Measurements from ENCODE around the gene OAF.

The OAF gene

DNA sequence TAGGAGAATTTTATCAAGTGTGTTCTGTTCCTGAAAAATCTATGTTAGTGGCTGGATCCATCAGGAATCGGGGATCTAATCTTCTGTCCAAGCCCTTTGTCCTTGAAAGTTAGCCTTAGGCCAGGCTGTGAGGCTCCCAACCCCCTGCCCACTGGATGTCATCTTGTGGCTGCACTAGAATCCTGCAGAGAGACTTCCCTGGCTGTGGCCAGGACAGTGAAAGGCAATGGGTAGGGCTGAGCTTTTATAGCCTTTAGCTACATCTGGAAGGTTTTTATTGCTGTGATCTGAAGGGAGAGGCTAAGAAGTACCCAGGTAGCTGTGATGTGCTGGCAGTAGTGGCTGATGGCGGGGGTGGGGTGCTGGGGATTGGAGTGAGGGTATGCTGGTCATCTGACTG, 2.1 kb downstream of the OAF start:
- Histone ChIP-seq H3K9me3 (ENCODE audit: insufficient read depth, low read length) (no peaks in the 10 kb centered on the region), H3K27me3 (ENCODE audit: insufficient read depth, insufficient read length) (peaks cover 57% of the 10 kb centered on the region), H3K4me1 (ENCODE audit: insufficient read depth, insufficient read length) (peaks cover 21% of the 10 kb centered on the region), H3K4me3 (ENCODE audit: insufficient read length, low read depth) (peak overlapping the region; percentile 15), H3K36me3 (ENCODE audit: insufficient read depth, insufficient read length, low read length) (peaks cover 13% of the 10 kb centered on the region), H3K9ac (ENCODE audit: insufficient read length, low read depth) (no peak overlapping the region)
- no peak for DNase-seq (ENCODE audit: low read depth, low spot score)
- TF ChIP-seq YY1 (IDR thresholded peaks at IDR 0.05; ENCODE audit: insufficient read depth, insufficient read length) (no peak), SUZ12 (IDR thresholded peaks at IDR 0.05; ENCODE audit: extremely low read depth, insufficient read depth, insufficient read length) (no peak), ZNF274 (IDR thresholded peaks at IDR 0.05; ENCODE audit: low read depth, low read length) (no peak)

DNA sequence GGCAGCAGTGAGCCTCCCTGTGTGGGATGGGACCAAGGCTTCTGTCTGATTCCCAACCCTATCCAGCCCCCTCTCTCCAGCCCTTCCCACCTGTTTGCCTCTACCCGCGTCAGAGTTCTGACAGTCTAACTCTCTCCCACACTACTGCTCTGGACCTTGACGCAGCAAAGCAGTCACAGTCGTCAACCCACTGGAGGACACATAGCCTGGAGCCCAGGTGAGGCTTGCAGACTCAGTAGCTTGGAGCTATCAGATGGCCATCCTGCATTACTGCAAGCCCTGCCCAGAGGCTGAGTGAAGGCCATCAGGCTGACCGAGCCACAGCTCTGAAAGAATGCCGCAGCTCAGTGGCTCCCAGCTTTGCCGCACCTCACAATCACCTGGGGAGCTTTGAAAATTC, 3.7 kb downstream of the OAF start:
- peaks cover 13% of the 10 kb centered on the region for H3K36me3 ChIP-seq (ENCODE audit: insufficient read depth, insufficient read length, low read length)
- TF ChIP-seq SUZ12 (IDR thresholded peaks at IDR 0.05; ENCODE audit: extremely low read depth, insufficient read depth, insufficient read length) (no peak), ZNF274 (IDR thresholded peaks at IDR 0.05; ENCODE audit: low read depth, low read length) (no peak), YY1 (IDR thresholded peaks at IDR 0.05; ENCODE audit: insufficient read depth, insufficient read length) (no peak)
- H3K9ac ChIP-seq (ENCODE audit: insufficient read length, low read depth) = no peak overlapping the region
- no peak for DNase-seq (ENCODE audit: low read depth, low spot score)
- no peak overlapping the region for H3K4me3 ChIP-seq (ENCODE audit: insufficient read length, low read depth)
- H3K9me3 ChIP-seq (ENCODE audit: insufficient read depth, low read length) = no peaks in the 10 kb centered on the region
- H3K27me3 ChIP-seq (ENCODE audit: insufficient read depth, insufficient read length) = peaks cover 42% of the 10 kb centered on the region
- H3K4me1 ChIP-seq (ENCODE audit: insufficient read depth, insufficient read length) = peaks cover 28% of the 10 kb centered on the region

DNA sequence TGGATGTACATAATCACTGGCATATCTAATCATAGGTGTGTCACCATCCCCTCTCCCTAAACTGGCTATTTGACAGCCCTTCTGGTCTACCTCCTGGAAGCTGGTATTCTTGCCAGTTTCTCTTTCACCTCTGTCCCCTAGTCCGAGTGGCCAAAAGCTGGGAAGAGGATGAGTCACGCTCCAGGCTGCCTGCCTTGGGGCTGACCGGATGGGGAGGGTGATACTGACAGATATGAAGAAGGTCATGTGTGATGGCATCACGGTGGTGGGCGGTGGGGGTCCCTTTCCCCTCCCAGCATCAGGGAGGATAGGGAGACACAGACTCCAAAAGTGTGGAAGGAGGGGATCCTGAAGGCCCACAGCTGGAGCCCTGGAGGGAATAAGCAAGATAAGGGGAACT, 4.8 kb downstream of the OAF start:
- H3K4me3 ChIP-seq (ENCODE audit: insufficient read length, low read depth) = no peak overlapping the region
- no peak for TF ChIP-seq ZNF274 (IDR thresholded peaks at IDR 0.05; ENCODE audit: low read depth, low read length)
- peaks cover 34% of the 10 kb centered on the region for H3K27me3 ChIP-seq (ENCODE audit: insufficient read depth, insufficient read length)
- no peak for DNase-seq (ENCODE audit: low read depth, low spot score)
- H3K9me3 ChIP-seq (ENCODE audit: insufficient read depth, low read length) = no peaks in the 10 kb centered on the region
- H3K9ac ChIP-seq (ENCODE audit: insufficient read length, low read depth) = no peak overlapping the region
- H3K4me1 ChIP-seq (ENCODE audit: insufficient read depth, insufficient read length) = peaks cover 26% of the 10 kb centered on the region
- H3K36me3 ChIP-seq (ENCODE audit: insufficient read depth, insufficient read length, low read length) = peaks cover 13% of the 10 kb centered on the region

DNA sequence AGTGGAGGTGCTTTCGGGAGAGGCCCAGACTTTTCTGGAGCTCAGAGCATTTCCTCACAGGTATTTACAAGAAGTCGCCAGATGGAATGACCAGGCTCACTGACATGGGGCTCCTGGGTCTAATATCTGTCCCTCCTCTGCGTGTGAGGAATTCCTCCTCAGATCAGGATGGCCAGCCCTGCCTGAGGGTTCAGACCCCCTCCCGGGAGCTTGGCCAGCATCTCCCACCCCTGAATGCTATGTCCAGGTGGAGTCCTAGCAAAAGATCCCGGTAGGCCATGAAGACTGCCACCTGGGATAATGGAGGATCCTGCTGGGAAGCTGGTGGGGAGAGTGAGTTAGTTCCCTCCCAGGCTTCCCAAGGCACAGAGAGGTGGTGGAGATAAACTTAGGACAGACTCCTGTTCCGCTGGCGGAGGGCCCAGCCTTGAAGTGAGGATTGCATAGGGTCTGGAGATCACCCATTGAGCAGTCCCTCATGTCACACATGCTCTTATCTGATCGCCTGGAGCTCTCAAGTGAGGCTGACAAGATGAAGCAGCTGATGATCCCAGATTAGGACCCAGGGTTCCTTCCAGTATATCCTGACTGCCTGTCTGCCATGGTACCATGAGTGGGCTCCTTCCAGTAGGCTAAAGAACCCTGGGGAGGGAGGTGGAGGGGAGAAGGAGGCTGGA, 5.7 kb downstream of the OAF start:
- peaks cover 26% of the 10 kb centered on the region for H3K4me1 ChIP-seq (ENCODE audit: insufficient read depth, insufficient read length)
- DNase-seq (ENCODE audit: low read depth, low spot score) = no peak
- H3K27me3 ChIP-seq (ENCODE audit: insufficient read depth, insufficient read length) = peaks cover 30% of the 10 kb centered on the region
- no peak overlapping the region for H3K9ac ChIP-seq (ENCODE audit: insufficient read length, low read depth)
- H3K36me3 ChIP-seq (ENCODE audit: insufficient read depth, insufficient read length, low read length) = peaks cover 13% of the 10 kb centered on the region
- H3K4me3 ChIP-seq (ENCODE audit: insufficient read length, low read depth) = no peak overlapping the region
- TF ChIP-seq YY1 (IDR thresholded peaks at IDR 0.05; ENCODE audit: insufficient read depth, insufficient read length) (no peak), ZNF274 (IDR thresholded peaks at IDR 0.05; ENCODE audit: low read depth, low read length) (no peak), SUZ12 (IDR thresholded peaks at IDR 0.05; ENCODE audit: extremely low read depth, insufficient read depth, insufficient read length) (no peak)
- H3K9me3 ChIP-seq (ENCODE audit: insufficient read depth, low read length) = no peaks in the 10 kb centered on the region

DNA sequence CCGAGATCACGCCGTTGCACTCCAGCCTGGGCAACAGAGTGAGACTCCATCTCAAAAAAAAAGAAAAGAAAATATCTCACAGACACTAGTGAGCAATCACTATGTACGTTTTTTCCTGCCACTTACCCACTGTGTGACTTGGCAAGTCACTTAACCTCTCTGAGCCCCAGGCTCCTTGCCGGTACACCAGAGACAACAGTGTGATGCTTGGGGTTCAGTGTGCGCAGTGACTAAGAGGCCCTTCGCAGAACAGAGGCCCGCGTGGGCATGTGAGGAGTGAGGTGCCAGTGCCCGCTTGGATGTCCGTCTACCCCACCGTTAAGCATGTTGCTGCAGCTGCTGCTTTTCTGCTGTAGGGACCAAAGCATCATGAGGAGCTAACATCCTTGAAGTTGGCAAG, 6.7 kb downstream of the OAF start:
- Histone ChIP-seq H3K9ac (ENCODE audit: insufficient read length, low read depth) (no peak overlapping the region), H3K9me3 (ENCODE audit: insufficient read depth, low read length) (no peaks in the 10 kb centered on the region), H3K27me3 (ENCODE audit: insufficient read depth, insufficient read length) (peaks cover 26% of the 10 kb centered on the region), H3K4me3 (ENCODE audit: insufficient read length, low read depth) (no peak overlapping the region), H3K4me1 (ENCODE audit: insufficient read depth, insufficient read length) (peaks cover 25% of the 10 kb centered on the region), H3K36me3 (ENCODE audit: insufficient read depth, insufficient read length, low read length) (peaks cover 13% of the 10 kb centered on the region)
- TF ChIP-seq SUZ12 (IDR thresholded peaks at IDR 0.05; ENCODE audit: extremely low read depth, insufficient read depth, insufficient read length) (no peak), ZNF274 (IDR thresholded peaks at IDR 0.05; ENCODE audit: low read depth, low read length) (no peak), YY1 (IDR thresholded peaks at IDR 0.05; ENCODE audit: insufficient read depth, insufficient read length) (no peak)
- no peak for DNase-seq (ENCODE audit: low read depth, low spot score)

DNA sequence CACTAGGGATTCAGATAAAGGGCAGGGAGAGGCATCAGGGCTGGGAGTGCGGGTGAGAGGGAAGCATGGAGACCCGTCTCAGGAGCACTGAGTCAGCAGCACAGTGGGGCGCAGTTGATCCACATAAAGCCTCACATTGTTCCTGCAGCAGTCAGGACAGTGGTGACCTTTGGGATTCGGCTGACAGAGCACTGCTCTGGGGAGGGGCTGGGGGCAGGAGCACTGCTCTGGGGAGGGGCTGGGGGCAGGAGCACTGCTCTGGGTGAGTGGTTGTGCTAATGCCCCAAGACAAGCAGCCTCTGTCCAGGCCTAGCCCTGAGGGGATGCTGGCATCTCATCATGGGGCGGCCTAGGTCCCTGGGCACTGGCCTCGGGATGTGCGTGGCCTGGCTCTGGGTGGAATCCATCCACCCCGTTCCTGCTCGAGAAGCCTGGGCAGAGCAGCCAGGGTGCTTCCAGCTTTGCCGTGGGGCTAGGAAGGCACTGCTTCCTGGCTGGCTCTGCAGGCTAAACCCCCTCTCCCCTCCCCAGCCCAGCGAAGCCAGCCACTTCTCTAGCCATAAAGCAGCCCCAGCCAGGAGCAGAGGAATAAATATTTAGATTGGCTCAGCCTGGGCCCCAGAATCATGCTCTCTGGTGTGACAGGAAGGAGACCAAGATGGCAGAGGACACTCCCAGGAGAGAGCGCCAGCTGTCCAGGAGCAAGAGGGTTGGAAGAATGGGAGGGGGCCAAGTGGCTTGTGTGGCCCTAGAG, 7.3 kb downstream of the OAF start:
- H3K4me1 ChIP-seq (ENCODE audit: insufficient read depth, insufficient read length) = peaks cover 19% of the 10 kb centered on the region
- no peak for DNase-seq (ENCODE audit: low read depth, low spot score)

DNA sequence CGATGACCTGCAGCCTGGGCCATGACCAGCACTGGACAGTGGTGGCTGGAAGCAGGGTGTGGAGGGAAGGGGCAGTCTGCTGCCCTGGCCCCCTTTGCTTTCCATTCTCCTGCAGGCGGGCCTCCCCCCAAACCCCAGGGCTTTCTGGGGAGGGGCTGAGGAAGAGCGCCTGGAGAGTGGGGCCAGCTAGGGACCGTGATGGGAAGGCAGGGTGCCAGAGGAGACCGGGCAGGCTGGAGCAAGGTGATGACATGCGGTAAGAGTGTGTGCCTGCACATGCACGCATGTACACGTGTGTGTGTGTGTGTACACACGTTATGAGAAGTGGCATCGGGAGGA, 7.8 kb downstream of the OAF start:
- peaks cover 17% of the 10 kb centered on the region for H3K4me1 ChIP-seq (ENCODE audit: insufficient read depth, insufficient read length)
- H3K27me3 ChIP-seq (ENCODE audit: insufficient read depth, insufficient read length) = peaks cover 23% of the 10 kb centered on the region
- no peak for DNase-seq (ENCODE audit: low read depth, low spot score)
- H3K9me3 ChIP-seq (ENCODE audit: insufficient read depth, low read length) = no peaks in the 10 kb centered on the region
- H3K36me3 ChIP-seq (ENCODE audit: insufficient read depth, insufficient read length, low read length) = peaks cover 13% of the 10 kb centered on the region
- H3K9ac ChIP-seq (ENCODE audit: insufficient read length, low read depth) = no peak overlapping the region
- H3K4me3 ChIP-seq (ENCODE audit: insufficient read length, low read depth) = no peak overlapping the region
- no peak for TF ChIP-seq SUZ12 (IDR thresholded peaks at IDR 0.05; ENCODE audit: extremely low read depth, insufficient read depth, insufficient read length)
- no peak for TF ChIP-seq YY1 (IDR thresholded peaks at IDR 0.05; ENCODE audit: insufficient read depth, insufficient read length)
- no peak for TF ChIP-seq ZNF274 (IDR thresholded peaks at IDR 0.05; ENCODE audit: low read depth, low read length)

More for the DNA sequence above, 7.3 kb downstream of the OAF start:
- H3K27me3 ChIP-seq (ENCODE audit: insufficient read depth, insufficient read length) = peaks cover 26% of the 10 kb centered on the region
- no peak for TF ChIP-seq ZNF274 (IDR thresholded peaks at IDR 0.05; ENCODE audit: low read depth, low read length)
- TF ChIP-seq SUZ12 (IDR thresholded peaks at IDR 0.05; ENCODE audit: extremely low read depth, insufficient read depth, insufficient read length) = no peak
- TF ChIP-seq YY1 (IDR thresholded peaks at IDR 0.05; ENCODE audit: insufficient read depth, insufficient read length) = no peak
- H3K9ac ChIP-seq (ENCODE audit: insufficient read length, low read depth) = no peak overlapping the region
- peaks cover 13% of the 10 kb centered on the region for H3K36me3 ChIP-seq (ENCODE audit: insufficient read depth, insufficient read length, low read length)
- H3K4me3 ChIP-seq (ENCODE audit: insufficient read length, low read depth) = no peak overlapping the region
- H3K9me3 ChIP-seq (ENCODE audit: insufficient read depth, low read length) = no peaks in the 10 kb centered on the region
